GM12864 (cell line): ENCODE measurements around the gene GTF2A2.

Experiments
- DNase-seq: peaks from one replicate; pipeline ENCODE4 v3.0.0-alpha.2; 2011; ENCODE audit warnings: low read depth
- H3K4me3 ChIP-seq: 2 replicates; pipeline ENCODE4 v1.5.1; 2011; ENCODE audit warnings: mild to moderate bottlenecking, low read depth, low read length, control low read depth
- TF ChIP-seq, protein P1 (sequence below): IDR thresholded peaks from 2 replicates; pipeline ENCODE4 v1.5.1; 2011; ENCODE audit warnings: low read depth, mild to moderate bottlenecking, moderate library complexity, low read length, control low read depth, inconsistent platforms; ENCODE audit errors: missing control alignments

Gene GTF2A2

DNA sequence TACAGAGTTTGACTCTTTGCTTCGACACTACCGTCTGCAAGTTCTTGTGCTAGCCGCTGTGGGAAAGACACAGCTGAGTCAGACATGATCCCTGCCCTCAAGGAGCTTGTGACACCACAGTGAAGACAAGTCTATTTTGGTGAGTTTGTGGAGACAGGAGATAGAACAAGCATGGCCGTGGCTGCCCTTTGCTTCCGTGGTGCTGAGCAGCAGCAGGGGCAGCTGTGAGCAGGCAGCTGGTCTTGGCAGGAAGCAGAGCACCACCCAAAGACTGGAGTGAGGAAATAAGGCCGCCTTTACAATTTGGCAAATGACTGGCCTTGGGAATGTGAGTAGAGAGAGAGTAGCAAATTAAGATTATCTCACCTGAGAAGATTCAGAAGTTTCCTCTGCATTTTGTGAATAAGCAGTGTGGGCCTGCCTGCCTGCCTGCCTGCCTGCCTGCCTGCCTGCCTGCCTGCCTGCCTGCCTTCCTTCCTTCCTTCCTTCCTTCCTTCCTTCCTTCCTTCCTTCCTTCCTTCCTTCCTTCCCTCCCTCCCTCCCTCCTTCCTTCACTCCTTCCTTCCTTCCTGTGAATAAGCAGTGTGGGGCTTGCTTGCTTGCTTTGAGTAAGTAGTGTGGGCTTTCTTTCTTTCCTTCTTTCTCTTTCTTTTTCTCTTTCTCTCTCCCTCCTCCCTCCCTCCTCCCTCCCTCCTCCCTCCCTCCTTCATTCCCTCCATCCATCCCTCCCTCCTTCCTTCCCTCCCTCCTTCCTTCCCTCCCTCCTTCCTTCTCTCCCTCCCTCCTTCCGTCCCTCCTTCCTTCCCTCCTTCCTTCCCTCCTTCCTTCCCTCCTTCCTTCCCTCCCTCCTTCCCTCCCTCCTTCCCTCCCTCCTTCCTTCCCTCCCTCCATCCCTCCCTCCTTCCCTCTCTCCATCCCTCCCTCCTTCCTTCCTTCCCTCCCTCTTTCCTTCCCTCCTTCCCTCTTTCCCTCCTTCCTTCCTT, 47.3 kb downstream of the GTF2A2 start:
- no peak overlapping the region for H3K4me3 ChIP-seq
- TF ChIP-seq, protein P1, sequence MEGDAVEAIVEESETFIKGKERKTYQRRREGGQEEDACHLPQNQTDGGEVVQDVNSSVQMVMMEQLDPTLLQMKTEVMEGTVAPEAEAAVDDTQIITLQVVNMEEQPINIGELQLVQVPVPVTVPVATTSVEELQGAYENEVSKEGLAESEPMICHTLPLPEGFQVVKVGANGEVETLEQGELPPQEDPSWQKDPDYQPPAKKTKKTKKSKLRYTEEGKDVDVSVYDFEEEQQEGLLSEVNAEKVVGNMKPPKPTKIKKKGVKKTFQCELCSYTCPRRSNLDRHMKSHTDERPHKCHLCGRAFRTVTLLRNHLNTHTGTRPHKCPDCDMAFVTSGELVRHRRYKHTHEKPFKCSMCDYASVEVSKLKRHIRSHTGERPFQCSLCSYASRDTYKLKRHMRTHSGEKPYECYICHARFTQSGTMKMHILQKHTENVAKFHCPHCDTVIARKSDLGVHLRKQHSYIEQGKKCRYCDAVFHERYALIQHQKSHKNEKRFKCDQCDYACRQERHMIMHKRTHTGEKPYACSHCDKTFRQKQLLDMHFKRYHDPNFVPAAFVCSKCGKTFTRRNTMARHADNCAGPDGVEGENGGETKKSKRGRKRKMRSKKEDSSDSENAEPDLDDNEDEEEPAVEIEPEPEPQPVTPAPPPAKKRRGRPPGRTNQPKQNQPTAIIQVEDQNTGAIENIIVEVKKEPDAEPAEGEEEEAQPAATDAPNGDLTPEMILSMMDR: no peak
- DNase-seq: no peak

DNA sequence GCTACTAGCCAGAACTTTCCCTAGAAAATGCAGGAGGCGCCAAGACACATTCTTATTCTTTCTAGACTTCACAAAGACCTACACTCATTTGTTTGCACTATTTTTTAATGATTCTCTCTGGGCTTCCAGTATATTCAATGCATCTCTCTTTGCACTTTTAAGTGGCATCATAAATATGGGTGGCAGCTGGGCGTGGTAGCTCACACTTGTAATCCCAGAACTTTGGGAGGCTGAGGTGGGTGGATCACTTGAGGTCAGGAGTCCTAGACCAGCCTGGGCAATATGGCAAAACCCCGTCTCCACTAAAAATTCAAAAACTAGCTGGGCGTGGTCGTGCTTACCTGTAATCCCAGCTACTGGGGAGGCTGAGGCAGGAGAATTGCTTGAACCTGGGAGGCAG, 51.3 kb downstream of the GTF2A2 start:
- no peak for DNase-seq
- TF ChIP-seq, protein P1: no peak
- no peak overlapping the region for H3K4me3 ChIP-seq

DNA sequence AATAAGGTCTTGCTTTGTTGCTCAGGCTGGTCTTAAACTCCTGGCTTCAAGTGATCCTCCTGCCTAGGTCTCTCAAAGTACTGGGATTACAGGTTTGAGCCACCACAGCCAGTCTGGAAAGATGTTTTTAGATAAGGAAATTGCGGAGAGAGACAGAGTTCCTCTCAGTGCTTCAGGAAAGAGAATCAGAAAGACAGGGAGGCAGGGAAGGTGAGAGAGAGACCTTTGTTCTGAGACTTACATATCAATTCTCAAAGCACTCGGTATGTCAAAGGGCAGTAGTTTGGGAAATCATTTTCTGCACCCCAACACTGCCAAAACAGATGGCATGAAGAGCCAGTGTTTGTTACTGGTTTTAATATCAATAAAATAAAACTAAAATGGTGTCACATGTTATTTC, 58.9 kb downstream of the GTF2A2 start:
- TF ChIP-seq, protein P1: no peak
- no peak for DNase-seq
- H3K4me3 ChIP-seq: no peak overlapping the region

DNA sequence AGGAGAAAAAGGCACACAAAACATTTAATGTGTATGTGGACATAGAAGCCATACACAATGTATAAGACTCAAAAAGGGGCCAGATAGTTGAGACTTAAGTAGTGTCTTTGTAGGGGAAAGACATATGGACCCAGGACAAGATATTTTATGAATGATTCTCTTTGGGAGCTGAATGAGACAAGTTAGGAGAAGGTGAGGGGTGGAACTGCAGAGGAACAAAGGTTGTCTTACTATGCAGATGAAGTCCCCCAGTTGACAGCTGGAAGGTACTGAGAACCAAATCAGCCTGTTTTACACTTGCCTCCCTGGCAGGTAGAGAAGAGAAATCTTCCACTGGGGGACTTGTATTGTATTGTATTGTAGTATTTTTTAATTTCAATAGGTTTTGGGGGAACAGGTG, 60.7 kb downstream of the GTF2A2 start:
- TF ChIP-seq, protein P1: no peak
- no peak for DNase-seq
- H3K4me3 ChIP-seq: no peak overlapping the region

DNA sequence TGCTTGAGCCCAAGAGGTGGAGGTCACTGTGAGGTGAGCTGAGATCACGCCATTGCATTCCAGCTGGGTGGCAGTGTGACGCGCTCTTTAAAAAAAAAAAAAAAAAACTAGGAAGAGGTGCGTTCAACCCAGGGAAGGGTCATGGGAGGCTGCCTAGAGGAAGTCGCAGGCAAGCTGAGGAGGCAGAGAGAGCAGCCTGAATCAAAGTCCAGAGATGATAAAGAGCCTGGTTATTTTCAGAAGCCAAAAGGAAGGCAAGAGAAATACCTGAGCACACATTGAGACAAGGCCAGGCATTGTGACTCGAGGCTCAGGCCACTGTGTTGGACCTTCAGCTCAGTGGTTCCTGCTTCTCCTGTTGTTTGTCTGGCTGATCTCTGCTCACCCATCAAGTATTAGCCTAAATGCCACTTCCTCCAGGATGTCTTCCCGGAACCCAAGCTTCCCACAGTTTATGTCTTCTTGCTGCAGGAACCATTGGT, 61.8 kb downstream of the GTF2A2 start:
- no peak overlapping the region for H3K4me3 ChIP-seq
- DNase-seq: no peak
- TF ChIP-seq, protein P1: no peak

DNA sequence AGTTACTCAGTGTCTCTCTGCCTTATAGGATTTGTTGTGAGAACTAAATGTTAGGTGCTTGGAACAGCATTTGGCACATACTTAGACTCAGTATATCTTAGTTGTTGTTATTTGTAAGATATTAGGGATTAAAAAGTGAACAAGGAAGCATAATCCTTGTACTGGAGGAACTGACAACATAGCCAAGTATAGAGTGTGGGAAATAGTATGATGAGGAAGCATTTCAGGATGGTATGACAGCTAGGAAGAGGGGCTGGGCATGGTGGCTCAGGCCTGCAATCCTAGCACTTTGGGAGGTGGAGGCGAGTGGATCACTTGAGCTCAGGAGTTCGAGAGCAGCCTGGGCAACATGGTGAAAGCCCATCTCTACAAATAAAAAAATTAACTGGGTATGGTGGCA, 62.3 kb downstream of the GTF2A2 start:
- DNase-seq: no peak
- TF ChIP-seq, protein P1: no peak
- H3K4me3 ChIP-seq: no peak overlapping the region

DNA sequence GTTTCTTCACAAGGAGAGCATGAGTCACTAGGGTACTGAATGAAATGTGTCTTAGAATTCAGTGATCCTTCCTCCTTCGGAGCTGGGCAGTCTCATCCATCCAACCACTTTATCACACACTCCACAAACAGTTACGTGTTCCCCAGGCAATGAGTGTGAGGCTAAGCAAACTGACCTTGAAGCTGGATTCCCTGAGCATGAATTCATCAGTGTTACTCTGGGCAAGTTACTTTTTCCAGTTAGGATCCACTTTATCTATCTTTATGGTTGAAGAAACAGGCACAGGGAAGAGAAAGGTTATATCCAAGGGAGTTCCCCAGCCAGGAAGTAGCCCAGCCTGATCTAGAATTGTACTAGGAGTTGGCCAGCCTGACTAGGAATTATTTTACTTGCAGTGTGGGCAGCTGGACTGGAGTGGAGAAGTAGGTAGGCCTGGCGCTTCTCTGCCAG, 62.8 kb downstream of the GTF2A2 start:
- TF ChIP-seq, protein P1: no peak
- H3K4me3 ChIP-seq: no peak overlapping the region
- no peak for DNase-seq
